ENCODE data around the gene BLVRA. TPM values are rescaled to one million over a fixed set of nuclear protein-coding genes. Genes with fewer than 3 reads are reported as not detected.

Gene BLVRA
- total RNA-seq, 1 donor from 2014 or later, result 10.2 TPM

GRCh38 chr7:43749383-43749940 lies 9.0 kb upstream of the BLVRA start:
- CTCF ChIA-PET, result interaction anchor here (0.6 kb wide), 1 partner anchor 29 kb away, joined by 3 read pairs; no protein-coding TSS in a partner anchor
- DNase-seq, result no peak
- H3K36me3 Mint-ChIP-seq (ENCODE audit: low read depth), result no peaks in the 10 kb centered on the region
- no peak for ATAC-seq (ENCODE audit: low read depth)
- TF ChIP-seq CTCF (IDR thresholded peaks at IDR 0.05), result no peak
- H3K27ac Mint-ChIP-seq, result no peak overlapping the region
- peaks cover 10% of the 10 kb centered on the region for H3K27me3 Mint-ChIP-seq
- POLR2A ChIA-PET, result no interaction called here
- H3K4me1 Mint-ChIP-seq, result no peaks in the 10 kb centered on the region
- intact Hi-C loops (cut with micrococcal nuclease), result no loop called here
- H3K9me3 Mint-ChIP-seq, result no peaks in the 10 kb centered on the region
- no peak overlapping the region for H3K4me3 Mint-ChIP-seq

DNA sequence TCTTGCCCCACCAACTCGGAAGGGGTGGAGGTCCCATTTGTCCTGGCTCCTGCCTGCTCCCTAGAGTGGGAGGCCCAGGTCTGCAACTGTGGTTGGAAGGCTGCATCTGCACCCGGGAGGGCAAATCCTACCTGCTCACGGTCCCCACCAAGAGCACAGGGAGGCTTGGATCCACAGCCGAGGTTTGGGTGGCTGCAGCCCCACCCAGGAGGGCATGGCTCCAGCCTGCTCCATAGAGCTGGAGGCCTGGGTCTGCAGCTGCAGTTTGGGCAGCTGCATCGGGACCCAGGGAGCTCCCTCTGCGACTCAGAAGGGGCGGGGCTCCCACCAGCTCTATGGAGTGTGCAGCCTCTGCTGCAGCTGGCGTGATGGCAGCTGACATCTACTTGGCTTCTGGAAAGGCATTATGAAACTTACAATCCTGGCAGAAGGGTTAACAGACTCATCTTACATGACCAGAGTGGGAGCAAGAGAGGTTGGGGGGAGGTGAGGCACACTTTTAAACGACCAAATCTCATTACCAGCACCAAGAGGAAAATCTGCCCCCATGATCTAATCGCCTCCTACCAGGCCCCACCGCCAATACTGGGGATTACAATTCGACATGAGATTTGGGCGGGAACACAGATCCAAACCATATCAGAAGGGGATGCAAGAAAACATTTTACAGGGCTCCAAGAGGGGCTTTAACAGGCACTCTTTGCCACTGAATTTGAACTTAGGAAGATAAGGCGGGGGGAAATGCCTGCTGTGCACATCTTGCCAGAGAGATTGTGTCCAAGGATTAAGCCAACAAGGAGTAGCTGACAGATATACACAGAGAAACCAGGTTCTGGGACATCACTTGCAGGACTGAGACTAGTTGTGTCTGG lies 8.2 kb upstream of the BLVRA start:
- Mint-ChIP-seq H3K27me3 (peaks cover 10% of the 10 kb centered on the region), H3K4me1 (no peaks in the 10 kb centered on the region), H3K9me3 (no peaks in the 10 kb centered on the region), H3K36me3 (ENCODE audit: low read depth) (no peaks in the 10 kb centered on the region), H3K27ac (no peak overlapping the region), H3K4me3 (no peak overlapping the region)
- intact Hi-C loops (cut with micrococcal nuclease), result no loop called here
- no peak for DNase-seq
- no peak for ATAC-seq (ENCODE audit: low read depth)
- ChIA-PET CTCF (no interaction called here), POLR2A (interaction anchor here (0.7 kb wide), 1 partner anchor 673 kb away, joined by 6 read pairs; no protein-coding TSS in a partner anchor)
- TF ChIP-seq CTCF (IDR thresholded peaks at IDR 0.05), result no peak

GRCh38 chr7:43752411-43752810 lies 6.1 kb upstream of the BLVRA start:
- H3K27ac Mint-ChIP-seq, result no peak overlapping the region
- intact Hi-C loops (cut with micrococcal nuclease), result no loop called here
- peaks cover under 1% of the 10 kb centered on the region for H3K4me1 Mint-ChIP-seq
- H3K36me3 Mint-ChIP-seq (ENCODE audit: low read depth), result no peaks in the 10 kb centered on the region
- no peak for TF ChIP-seq CTCF (IDR thresholded peaks at IDR 0.05)
- no peak for DNase-seq
- ChIA-PET POLR2A (no interaction called here), CTCF (no interaction called here)
- peaks cover 4% of the 10 kb centered on the region for H3K27me3 Mint-ChIP-seq
- no peaks in the 10 kb centered on the region for H3K9me3 Mint-ChIP-seq
- H3K4me3 Mint-ChIP-seq, result no peak overlapping the region
- no peak for ATAC-seq (ENCODE audit: low read depth)

GRCh38 chr7:43753271-43753810 lies 5.1 kb upstream of the BLVRA start:
- no peak for ATAC-seq (ENCODE audit: low read depth)
- Mint-ChIP-seq H3K27me3 (peaks cover 3% of the 10 kb centered on the region), H3K36me3 (ENCODE audit: low read depth) (no peaks in the 10 kb centered on the region), H3K4me3 (no peak overlapping the region), H3K9me3 (no peaks in the 10 kb centered on the region), H3K4me1 (peaks cover 6% of the 10 kb centered on the region), H3K27ac (no peak overlapping the region)
- ChIA-PET CTCF (interaction anchor here (0.7 kb wide), 1 partner anchor 98 kb away, joined by 4 read pairs; no protein-coding TSS in a partner anchor), POLR2A (no interaction called here)
- no peak for TF ChIP-seq CTCF (IDR thresholded peaks at IDR 0.05)
- no peak for DNase-seq
- intact Hi-C loops (cut with micrococcal nuclease), result no loop called here

GRCh38 chr7:43753843-43754242 lies 4.6 kb upstream of the BLVRA start:
- ChIA-PET CTCF (interaction anchor here (0.7 kb wide), 1 partner anchor 98 kb away, joined by 4 read pairs; no protein-coding TSS in a partner anchor), POLR2A (no interaction called here)
- no peak for TF ChIP-seq CTCF (IDR thresholded peaks at IDR 0.05)
- intact Hi-C loops (cut with micrococcal nuclease), result no loop called here
- Mint-ChIP-seq H3K27ac (no peak overlapping the region), H3K4me1 (peaks cover 6% of the 10 kb centered on the region), H3K36me3 (ENCODE audit: low read depth) (no peaks in the 10 kb centered on the region), H3K4me3 (no peak overlapping the region), H3K27me3 (peaks cover 3% of the 10 kb centered on the region), H3K9me3 (no peaks in the 10 kb centered on the region)
- DNase-seq (no peak), ATAC-seq (ENCODE audit: low read depth) (no peak)
